Keratinocyte (primary cell): ENCODE data around the gene KRR1. TPM values are rescaled to one million over a fixed set of nuclear protein-coding genes. Genes with fewer than 3 reads are reported as not detected.

Experiments used
- DNase-seq: peaks from one replicate; pipeline ENCODE4 v3.0.0-alpha.2; 2011; ENCODE audit warnings: low read depth, missing footprints, low spot score
- FAIRE-seq: peaks from 2 replicates; lab custom pipeline; 2011; peaks lifted over from hg19 to GRCh38; lab: Jason Lieb, UNC
- H2AFZ ChIP-seq: 2 replicates; pipeline ENCODE4 v1.6.0; 2012; ENCODE audit warnings: low read length, control low read depth, inconsistent platforms; ENCODE audit not compliant: control insufficient read depth
- H3K27ac ChIP-seq: 2 replicates; pipeline ENCODE4 v1.5.1; 2011; ENCODE audit warnings: low read length; ENCODE audit not compliant: control insufficient read depth, insufficient read depth
- H3K27me3 ChIP-seq: 3 replicates; pipeline ENCODE4 v1.6.0; 2011; ENCODE audit warnings: low read length; ENCODE audit not compliant: control insufficient read depth, insufficient read depth; ENCODE audit errors: extremely low read depth
- H3K36me3 ChIP-seq, 2 experiments: 2 replicates in 1 of 2; 3 replicates in 1 of 2; pipeline ENCODE4 v1.5.1; 2011; ENCODE audit warnings: low read length in 2 of 2, mild to moderate bottlenecking in 1 of 2; ENCODE audit not compliant: control insufficient read depth in 2 of 2, insufficient read depth in 2 of 2; ENCODE audit errors: extremely low read depth in 1 of 2
- H3K4me1 ChIP-seq: 3 replicates; pipeline ENCODE4 v1.5.1; 2011; ENCODE audit warnings: low read length; ENCODE audit not compliant: control insufficient read depth, insufficient read depth; ENCODE audit errors: extremely low read depth
- H3K4me2 ChIP-seq: 3 replicates; pipeline ENCODE4 v1.6.0; 2011; ENCODE audit warnings: low read depth, low read length; ENCODE audit not compliant: control insufficient read depth, insufficient read depth; ENCODE audit errors: extremely low read depth
- H3K4me3 ChIP-seq, 3 experiments: fragments of 200-600 bp in 1 of 3; sonication (generic) in 1 of 3; 2 replicates in 2 of 3; 3 replicates in 1 of 3; pipeline ENCODE4 v1.5.1; 2011 to 2016; ENCODE audit warnings: low read length in 3 of 3, mild to moderate bottlenecking in 3 of 3, control low read depth in 2 of 3, inconsistent platforms in 1 of 3, low read depth in 1 of 3, mixed read lengths in 1 of 3, mixed run types in 1 of 3, moderate library complexity in 1 of 3; ENCODE audit not compliant: control insufficient read depth in 2 of 3, insufficient read depth in 2 of 3; ENCODE audit errors: extremely low read depth in 1 of 3
- H3K79me2 ChIP-seq: 2 replicates; pipeline ENCODE4 v1.6.0; 2012; ENCODE audit warnings: low read length; ENCODE audit not compliant: control insufficient read depth, insufficient read depth
- H3K9ac ChIP-seq: 3 replicates; pipeline ENCODE4 v1.6.0; 2011; ENCODE audit warnings: low read length; ENCODE audit not compliant: control insufficient read depth, insufficient read depth; ENCODE audit errors: extremely low read depth
- H3K9me1 ChIP-seq: 3 replicates; pipeline ENCODE4 v1.6.0; 2011; ENCODE audit warnings: low read length; ENCODE audit not compliant: control insufficient read depth, insufficient read depth; ENCODE audit errors: extremely low read depth
- H3K9me3 ChIP-seq: 2 replicates; pipeline ENCODE4 v1.5.1; 2012; ENCODE audit warnings: low read depth, low read length; ENCODE audit not compliant: control insufficient read depth
- H4K20me1 ChIP-seq: 3 replicates; pipeline ENCODE4 v1.6.0; 2011; ENCODE audit warnings: low read length; ENCODE audit not compliant: control insufficient read depth, insufficient read depth; ENCODE audit errors: extremely low read depth
- CTCF ChIP-seq, 3 experiments: IDR thresholded peaks in 1 of 3; conservative IDR thresholded peaks in 1 of 3; optimal IDR thresholded peaks in 1 of 3; 2 replicates in 2 of 3; 3 replicates in 1 of 3; pipeline versions ENCODE3 to v1.5.1; 2011; ENCODE audit warnings: low read length in 3 of 3, mild to moderate bottlenecking in 3 of 3, moderate library complexity in 2 of 3, control low read depth in 1 of 3, inconsistent platforms in 1 of 3; ENCODE audit not compliant: insufficient read depth in 2 of 3; ENCODE audit errors: extremely low read depth in 1 of 3
- EZH2 ChIP-seq: IDR thresholded peaks from one replicate; pipeline ENCODE4 v1.6.1; 2012; ENCODE audit warnings: inconsistent platforms, mild to moderate bottlenecking, low read length, moderate library complexity
- dilution Hi-C: fragments of 300-500 bp; cut with MboI; formaldehyde crosslinking; loops from one replicate; pipeline ENCODE4 v1.7.0; 2020; ENCODE audit warnings: low sequenced_read_pairs; ENCODE audit not compliant: extremely low pct_ligation_motif_present
- polyA plus RNA-seq, 5 experiments: library from polyadenylated mRNA; depleted of rRNA in 3 of 5; stranded (reverse) in 3 of 5; stranded (forward) in 1 of 5; unstranded in 1 of 5; fragments of >200 nt; gene quantifications; 1 replicate in 1 of 5; 2 replicates in 3 of 5; 3 replicates in 1 of 5; pipeline versions ENCODE4 v1.2.1 to v1.2.3, GENCODE V29; 2011 to 2012; ENCODE audit warnings: missing spikeins in 2 of 5, low read depth in 1 of 5, low replicate concordance in 1 of 5

Gene KRR1
- polyA plus RNA-seq, 1 donor (not counting 4 experiments of a cell fraction or from before 2014, with no cell fraction given), result 74.7 TPM

GRCh38 chr12:75481013-75481705 lies 30.2 kb downstream of the KRR1 start:
- Histone ChIP-seq H2AFZ (no peak overlapping the region), H3K9ac (no peak overlapping the region), H3K4me1 (peaks cover 9% of the 10 kb centered on the region), H3K36me3 (no peaks in the 10 kb centered on the region), H4K20me1 (no peaks in the 10 kb centered on the region), H3K9me3 (no peaks in the 10 kb centered on the region), H3K79me2 (no peaks in the 10 kb centered on the region), H3K4me2 (peak overlapping the region; percentile 64), H3K4me3 (peak overlapping the region in 2 of 3 experiments; percentile 1 to 23), H3K9me1 (no peaks in the 10 kb centered on the region), H3K27ac (no peak overlapping the region), H3K27me3 (no peaks in the 10 kb centered on the region)
- no peak for DNase-seq
- dilution Hi-C loops, result no loop called here
- no peak for TF ChIP-seq EZH2
- TF ChIP-seq CTCF (optimal IDR thresholded peaks at IDR 0.05 in 1 of 3, IDR thresholded peaks at IDR 0.05 in 1 of 3, conservative IDR thresholded peaks at IDR 0.05 in 1 of 3; ENCODE audit: extremely low read depth in 1 of 3, insufficient read depth in 2 of 3, low read length in 3 of 3), result no peak
- no peak for FAIRE-seq

GRCh38 chr12:75480469-75480949 lies 30.9 kb downstream of the KRR1 start, which contains the start of gene GLIPR1:
Gene GLIPR1, plus strand, starts transcription at chr12:75480755. Its CDS starts 126 bp downstream, at chr12:75480881.
- no peaks in the 10 kb centered on the region for H3K79me2 ChIP-seq
- no peaks in the 10 kb centered on the region for H3K9me1 ChIP-seq
- H3K27me3 ChIP-seq, result no peaks in the 10 kb centered on the region
- H3K9me3 ChIP-seq, result no peaks in the 10 kb centered on the region
- H3K4me2 ChIP-seq, result peak within 1 kb of the TSS; percentile 64
- peak within 1 kb of the TSS; percentile 10 for H2AFZ ChIP-seq
- peak within 1 kb of the TSS in 2 of 3 experiments; percentile 1 to 23 for H3K4me3 ChIP-seq
- H3K4me1 ChIP-seq, result peaks cover 9% of the 10 kb centered on the region
- TF ChIP-seq CTCF (optimal IDR thresholded peaks at IDR 0.05 in 1 of 3, IDR thresholded peaks at IDR 0.05 in 1 of 3, conservative IDR thresholded peaks at IDR 0.05 in 1 of 3; ENCODE audit: extremely low read depth in 1 of 3, insufficient read depth in 2 of 3, low read length in 3 of 3) (no peak), EZH2 (no peak)
- DNase-seq, result no peak
- no peak for FAIRE-seq
- H4K20me1 ChIP-seq, result no peaks in the 10 kb centered on the region
- H3K27ac ChIP-seq, result no peak within 1 kb of the TSS
- dilution Hi-C loops, result no loop called here
- H3K9ac ChIP-seq, result no peak within 1 kb of the TSS
- no peaks in the 10 kb centered on the region for H3K36me3 ChIP-seq
